Kidney epithelial cell (primary cell): ENCODE data around the gene CLIC5. TPM values are rescaled to one million over a fixed set of nuclear protein-coding genes. Genes with fewer than 3 reads are reported as not detected.

Source experiments
- DNase-seq: peaks from one replicate; pipeline ENCODE4 v3.0.0-alpha.2; 2010; ENCODE audit warnings: low read depth
- H3K27me3 ChIP-seq: 2 replicates; pipeline ENCODE4 v1.6.0; 2011; ENCODE audit warnings: low read length; ENCODE audit not compliant: control insufficient read depth, insufficient read depth
- H3K36me3 ChIP-seq: 2 replicates; pipeline ENCODE4 v1.5.1; 2011; ENCODE audit warnings: low read length; ENCODE audit not compliant: control insufficient read depth, insufficient read depth
- H3K4me3 ChIP-seq: 2 replicates; pipeline ENCODE4 v1.5.1; 2011; ENCODE audit warnings: low read depth, mild to moderate bottlenecking, control low read depth, low read length
- total RNA-seq: library from RNA; depleted of rRNA; stranded (reverse); fragments of >200 nt; gene quantifications from 2 replicates; pipeline ENCODE4 v1.2.3, GENCODE V29; 2015
- TF ChIP-seq, protein P1 (sequence below): IDR thresholded peaks from 2 replicates; pipeline ENCODE4 v1.5.1; 2011; ENCODE audit warnings: mild to moderate bottlenecking, moderate library complexity, low read length, control low read depth, inconsistent platforms; ENCODE audit not compliant: insufficient read depth, poor library complexity, severe bottlenecking

The CLIC5 gene
- total RNA-seq, 1 donor from 2014 or later, result 3.2 TPM

- TF ChIP-seq, protein P1, sequence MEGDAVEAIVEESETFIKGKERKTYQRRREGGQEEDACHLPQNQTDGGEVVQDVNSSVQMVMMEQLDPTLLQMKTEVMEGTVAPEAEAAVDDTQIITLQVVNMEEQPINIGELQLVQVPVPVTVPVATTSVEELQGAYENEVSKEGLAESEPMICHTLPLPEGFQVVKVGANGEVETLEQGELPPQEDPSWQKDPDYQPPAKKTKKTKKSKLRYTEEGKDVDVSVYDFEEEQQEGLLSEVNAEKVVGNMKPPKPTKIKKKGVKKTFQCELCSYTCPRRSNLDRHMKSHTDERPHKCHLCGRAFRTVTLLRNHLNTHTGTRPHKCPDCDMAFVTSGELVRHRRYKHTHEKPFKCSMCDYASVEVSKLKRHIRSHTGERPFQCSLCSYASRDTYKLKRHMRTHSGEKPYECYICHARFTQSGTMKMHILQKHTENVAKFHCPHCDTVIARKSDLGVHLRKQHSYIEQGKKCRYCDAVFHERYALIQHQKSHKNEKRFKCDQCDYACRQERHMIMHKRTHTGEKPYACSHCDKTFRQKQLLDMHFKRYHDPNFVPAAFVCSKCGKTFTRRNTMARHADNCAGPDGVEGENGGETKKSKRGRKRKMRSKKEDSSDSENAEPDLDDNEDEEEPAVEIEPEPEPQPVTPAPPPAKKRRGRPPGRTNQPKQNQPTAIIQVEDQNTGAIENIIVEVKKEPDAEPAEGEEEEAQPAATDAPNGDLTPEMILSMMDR, result no peak
- DNase-seq, result no peak
- H3K4me3 ChIP-seq, result no peak overlapping the region
- no peaks in the 10 kb centered on the region for H3K27me3 ChIP-seq
- no peaks in the 10 kb centered on the region for H3K36me3 ChIP-seq
Measured at GRCh38 chr6:46032110-46032998, 16.7 kb upstream of the CLIC5 start.

- Histone ChIP-seq H3K4me3 (no peak overlapping the region), H3K36me3 (no peaks in the 10 kb centered on the region), H3K27me3 (no peaks in the 10 kb centered on the region)
- DNase-seq, result no peak
- TF ChIP-seq, protein P1, result no peak
Measured at GRCh38 chr6:46029602-46030001, 13.9 kb upstream of the CLIC5 start.

DNA sequence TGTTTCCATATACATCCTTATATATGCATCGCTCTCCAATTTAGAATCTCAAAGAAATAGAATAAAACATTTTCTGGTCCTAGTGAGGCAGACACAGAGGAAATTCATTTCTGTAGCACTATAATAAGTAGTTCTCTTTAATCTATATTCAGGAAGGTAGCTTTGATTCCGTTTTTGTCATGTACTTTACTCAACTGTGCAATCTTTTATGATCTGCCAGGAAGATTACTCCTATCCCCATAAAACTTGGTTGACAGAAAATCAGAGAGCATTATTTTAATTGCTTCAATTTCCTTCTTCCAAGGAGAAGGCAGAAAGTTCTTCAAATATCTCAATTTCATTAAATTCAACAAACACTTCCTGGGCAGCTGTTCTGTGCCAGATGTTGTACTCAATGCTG is 10.6 kb upstream of the CLIC5 start:
- Histone ChIP-seq H3K27me3 (no peaks in the 10 kb centered on the region), H3K36me3 (no peaks in the 10 kb centered on the region), H3K4me3 (no peak overlapping the region)
- DNase-seq, result no peak
- TF ChIP-seq, protein P1, result no peak

GRCh38 chr6:46025573-46025972 is 9.9 kb upstream of the CLIC5 start:
- no peak overlapping the region for H3K4me3 ChIP-seq
- no peaks in the 10 kb centered on the region for H3K27me3 ChIP-seq
- no peaks in the 10 kb centered on the region for H3K36me3 ChIP-seq
- DNase-seq, result no peak
- TF ChIP-seq, protein P1, result no peak

- H3K36me3 ChIP-seq, result no peaks in the 10 kb centered on the region
- H3K27me3 ChIP-seq, result no peaks in the 10 kb centered on the region
- TF ChIP-seq, protein P1, result no peak
- no peak for DNase-seq
- H3K4me3 ChIP-seq, result no peak overlapping the region
Measured at GRCh38 chr6:46024124-46024769, 8.6 kb upstream of the CLIC5 start.
